ENCODE results near the gene ADAM8. TPM values are rescaled to one million over a fixed set of nuclear protein-coding genes. Genes with fewer than 3 reads are reported as not detected.
A peak's percentile ranks its signal among the peaks of the same experiment; 100 is the strongest.

ADAM8 gene
- total RNA-seq, 6 donors from 2014 or later = 10.4 to 93.2 (median 32.9) TPM

GRCh38 chr10:133286366-133286765 is 9.7 kb upstream of the ADAM8 start:
- Histone ChIP-seq H3K36me3 (peaks cover 35 to 97% (median 92%) of the 10 kb centered on the region in 4 donors), H3K4me1 (no peaks in the 10 kb centered on the region), H3K27ac (no peak overlapping the region), H3K4me3 (no peak overlapping the region), H3K9me3 (no peaks in the 10 kb centered on the region), H3K27me3 (no peaks in the 10 kb centered on the region)
- DNase-seq (peak in 1 of 2 donors; percentile 49), ATAC-seq (ENCODE audit: low FRiP score in 2 of 2) (no peak)
- WGBS, 2 donors = 89 to 91% methylated on average over 18 of the region's 18 CpGs
- TF ChIP-seq POLR2A (IDR thresholded peaks at IDR 0.05) = no peak
- TF ChIP-seq CTCF (IDR thresholded peaks at IDR 0.05) = no peak
- no peak for TF ChIP-seq EP300 (IDR thresholded peaks at IDR 0.05)

- DNase-seq (peak in 1 of 2 donors; percentile 79), ATAC-seq (ENCODE audit: low FRiP score in 2 of 2) (no peak)
- no peaks in the 10 kb centered on the region for H3K4me1 ChIP-seq
- H3K9me3 ChIP-seq = no peaks in the 10 kb centered on the region
- no peak overlapping the region for H3K4me3 ChIP-seq
- H3K27me3 ChIP-seq = no peaks in the 10 kb centered on the region
- TF ChIP-seq POLR2A (IDR thresholded peaks at IDR 0.05) (no peak), CTCF (IDR thresholded peaks at IDR 0.05) (no peak), POLR2AphosphoS5 (IDR thresholded peaks at IDR 0.05) (no peak), EP300 (IDR thresholded peaks at IDR 0.05) (no peak)
- H3K36me3 ChIP-seq = peaks cover 28 to 100% (median 93%) of the 10 kb centered on the region in 4 donors
- 92 to 95% methylated on average over 29 to 36 of the region's 36 CpGs for WGBS, 2 donors
- no peak overlapping the region for H3K27ac ChIP-seq
Measured at GRCh38 chr10:133285217-133285616, 8.5 kb upstream of the ADAM8 start.

GRCh38 chr10:133283931-133284330 is 7.3 kb upstream of the ADAM8 start:
- ATAC-seq (ENCODE audit: low FRiP score in 2 of 2) = no peak
- H3K4me3 ChIP-seq = no peak overlapping the region
- 95 to 97% methylated on average over 18 to 24 of the region's 24 CpGs for WGBS, 2 donors
- H3K27me3 ChIP-seq = no peaks in the 10 kb centered on the region
- no peak overlapping the region for H3K27ac ChIP-seq
- H3K9me3 ChIP-seq = no peaks in the 10 kb centered on the region
- TF ChIP-seq CTCF (IDR thresholded peaks at IDR 0.05) (no peak), POLR2AphosphoS5 (IDR thresholded peaks at IDR 0.05) (no peak), POLR2A (IDR thresholded peaks at IDR 0.05) (no peak), EP300 (IDR thresholded peaks at IDR 0.05) (no peak)
- H3K4me1 ChIP-seq = peaks cover 0 to 10% (median 6%) of the 10 kb centered on the region in 4 donors
- DNase-seq = peak in 1 of 2 donors; percentile 70
- peaks cover 34 to 100% (median 86%) of the 10 kb centered on the region in 4 donors for H3K36me3 ChIP-seq

GRCh38 chr10:133282846-133283390 is 6.2 kb upstream of the ADAM8 start:
- Histone ChIP-seq H3K9me3 (no peaks in the 10 kb centered on the region), H3K27ac (no peak overlapping the region), H3K27me3 (no peaks in the 10 kb centered on the region), H3K4me1 (peaks cover 0 to 20% (median 9%) of the 10 kb centered on the region in 4 donors), H3K4me3 (no peak overlapping the region), H3K36me3 (peaks cover 30 to 94% (median 76%) of the 10 kb centered on the region in 4 donors)
- DNase-seq = peak in 1 of 2 donors; percentile 68
- WGBS, 2 donors = 92 to 95% methylated on average over 21 to 24 of the region's 24 CpGs
- TF ChIP-seq POLR2AphosphoS5 (IDR thresholded peaks at IDR 0.05) = no peak
- TF ChIP-seq CTCF (IDR thresholded peaks at IDR 0.05) = no peak
- TF ChIP-seq EP300 (IDR thresholded peaks at IDR 0.05) = no peak
- no peak for TF ChIP-seq POLR2A (IDR thresholded peaks at IDR 0.05)
- ATAC-seq (ENCODE audit: low FRiP score in 2 of 2) = no peak
